ENCODE measurements around the gene ADORA3.

The ADORA3 gene

GRCh38 chr1:111476761-111477309 is 26.6 kb downstream of the ADORA3 start:
- in situ Hi-C loops (cut with HindIII; ENCODE audit: low sequenced_read_pairs) = loop anchor here (25.0 kb wide), 1 partner anchor 235 kb away; no protein-coding TSS in a partner anchor

- in situ Hi-C loops (cut with HindIII; ENCODE audit: low sequenced_read_pairs) = loop anchor here (25.0 kb wide), 1 partner anchor 236 kb away; no protein-coding TSS in a partner anchor
These were observed 27.2 kb downstream of the ADORA3 start for GRCh38 chr1:111476214-111476613.

- in situ Hi-C loops (cut with HindIII; ENCODE audit: low sequenced_read_pairs) = loop anchor here (25.0 kb wide), 1 partner anchor 237 kb away; no protein-coding TSS in a partner anchor
These were observed 27.7 kb downstream of the ADORA3 start for GRCh38 chr1:111475701-111476100.

DNA sequence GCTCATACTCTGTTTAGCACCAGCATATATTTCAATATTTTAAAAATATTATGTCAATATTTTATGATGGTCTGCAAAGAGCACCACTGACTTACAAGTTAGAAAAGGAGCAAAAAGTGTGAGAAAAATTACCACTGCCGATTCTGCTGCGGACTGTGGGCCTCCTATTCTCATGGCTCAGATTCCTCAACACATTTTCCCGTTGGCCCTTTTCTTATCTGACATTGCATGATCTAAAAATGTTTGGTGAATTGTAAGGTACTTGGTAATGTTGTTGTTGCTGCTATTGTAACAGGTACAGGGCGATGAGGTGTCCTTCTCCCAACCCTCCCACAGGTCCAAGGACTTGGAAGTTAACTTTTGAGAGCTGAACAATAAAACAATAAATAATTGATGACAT is 28.9 kb downstream of the ADORA3 start:
- in situ Hi-C loops (cut with HindIII; ENCODE audit: low sequenced_read_pairs) = no loop called here

GRCh38 chr1:111474106-111474505 is 29.3 kb downstream of the ADORA3 start:
- in situ Hi-C loops (cut with HindIII; ENCODE audit: low sequenced_read_pairs) = no loop called here

GRCh38 chr1:111471538-111471937 is 31.9 kb downstream of the ADORA3 start:
- in situ Hi-C loops (cut with HindIII; ENCODE audit: low sequenced_read_pairs) = no loop called here

- in situ Hi-C loops (cut with HindIII; ENCODE audit: low sequenced_read_pairs) = no loop called here
These were observed 32.4 kb downstream of the ADORA3 start for GRCh38 chr1:111471012-111471411.

DNA sequence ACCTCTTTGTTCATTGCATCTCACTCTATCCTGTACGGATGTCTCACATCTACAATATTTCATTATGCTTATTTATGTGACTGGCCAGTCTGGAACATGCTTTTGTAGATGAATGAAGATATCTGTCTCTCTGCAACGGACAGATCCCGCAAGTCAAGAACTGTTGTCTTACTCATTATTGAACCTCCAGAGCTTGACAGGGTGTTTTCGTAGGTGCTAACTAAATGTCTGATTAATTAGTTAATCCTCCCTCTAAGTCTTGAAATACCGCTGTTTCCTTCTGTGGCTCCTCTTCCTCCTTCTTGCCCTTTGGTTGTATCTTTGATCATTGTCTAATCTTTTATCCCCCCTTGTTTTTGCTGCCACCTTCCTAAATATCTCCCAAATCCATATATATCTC is 32.8 kb downstream of the ADORA3 start:
- in situ Hi-C loops (cut with HindIII; ENCODE audit: low sequenced_read_pairs) = no loop called here

- in situ Hi-C loops (cut with HindIII; ENCODE audit: low sequenced_read_pairs) = no loop called here
These were observed 33.9 kb downstream of the ADORA3 start for GRCh38 chr1:111469539-111469938.

GRCh38 chr1:111468717-111469100 is 34.7 kb downstream of the ADORA3 start:
- in situ Hi-C loops (cut with HindIII; ENCODE audit: low sequenced_read_pairs) = no loop called here

DNA sequence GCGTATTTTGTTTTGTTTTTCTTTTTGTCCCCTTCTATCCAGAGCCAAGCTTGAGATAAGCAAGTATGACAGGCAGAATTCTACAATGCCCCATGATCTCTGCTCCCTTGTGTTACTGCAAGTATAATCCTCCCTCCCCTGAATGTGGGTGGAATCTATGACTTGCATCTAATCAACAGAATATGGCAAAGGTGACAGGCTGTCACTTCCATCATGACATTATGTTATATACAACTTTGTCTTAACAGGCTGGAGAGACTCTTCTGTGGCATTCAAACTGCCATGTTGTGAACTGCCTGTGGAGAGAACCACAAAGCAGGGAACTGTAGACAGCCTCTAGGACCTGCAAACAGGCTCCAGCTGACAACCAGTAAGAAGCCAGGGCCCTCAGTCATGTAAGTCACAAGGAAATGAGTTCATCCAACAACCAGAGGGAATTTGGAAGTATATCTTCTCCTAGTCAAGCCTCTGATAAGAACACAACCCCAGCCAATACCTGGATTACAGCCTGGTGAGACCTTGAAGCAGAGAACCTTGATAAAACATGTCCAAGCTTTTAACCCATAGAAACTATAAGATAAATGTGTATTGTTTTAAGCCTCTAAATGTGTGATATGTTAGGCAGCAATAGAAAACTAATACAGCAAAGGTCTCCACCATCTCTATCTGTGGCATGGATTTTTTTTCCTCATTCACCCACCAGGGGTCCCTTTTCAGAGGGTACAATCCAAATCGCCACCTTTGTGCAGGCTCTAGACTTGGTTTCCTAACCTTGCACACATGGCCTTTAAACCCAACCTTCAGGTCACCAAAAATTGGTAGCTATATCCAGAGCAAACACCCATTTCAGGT is 35.3 kb downstream of the ADORA3 start:
- in situ Hi-C loops (cut with HindIII; ENCODE audit: low sequenced_read_pairs) = no loop called here

DNA sequence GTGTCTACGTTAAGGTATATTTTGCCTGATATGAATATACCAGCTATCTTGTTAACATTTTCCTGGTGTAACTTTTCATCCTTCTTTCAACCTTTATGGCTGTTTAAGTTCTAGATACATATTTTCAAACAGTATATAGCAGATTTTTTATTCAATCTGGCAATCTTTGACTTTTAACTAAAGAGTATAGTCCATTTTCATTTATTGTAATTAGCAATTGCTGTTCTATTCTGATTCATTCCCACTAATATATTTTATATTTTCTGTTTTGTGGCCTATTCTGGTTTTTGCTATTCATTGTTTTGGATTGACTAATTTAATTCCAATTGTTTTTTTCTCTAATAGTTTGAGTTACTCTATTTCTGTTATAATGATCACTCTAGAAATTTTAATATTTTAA is 37.0 kb downstream of the ADORA3 start:
- in situ Hi-C loops (cut with HindIII; ENCODE audit: low sequenced_read_pairs) = no loop called here

DNA sequence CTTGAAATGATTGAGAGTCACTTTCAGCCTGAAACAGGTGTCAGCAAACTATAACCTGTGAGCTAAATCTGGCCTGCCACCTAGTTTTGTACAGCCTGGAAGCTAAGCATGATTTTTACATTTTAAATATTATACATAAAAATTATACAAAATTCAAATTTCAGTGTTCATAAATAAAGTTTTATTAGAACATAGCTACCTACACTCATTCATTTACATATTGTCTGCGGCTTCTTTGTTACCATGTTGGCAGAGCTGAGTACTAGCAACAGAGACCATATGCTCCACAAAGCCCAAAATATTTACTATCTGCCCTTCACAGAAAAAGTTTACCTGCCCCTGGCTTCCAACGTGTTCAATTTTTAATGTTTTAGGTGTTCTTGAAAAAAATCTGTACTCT is 37.7 kb downstream of the ADORA3 start:
- in situ Hi-C loops (cut with HindIII; ENCODE audit: low sequenced_read_pairs) = no loop called here

- in situ Hi-C loops (cut with HindIII; ENCODE audit: low sequenced_read_pairs) = no loop called here
These were observed 40.3 kb downstream of the ADORA3 start for GRCh38 chr1:111463029-111463683.

DNA sequence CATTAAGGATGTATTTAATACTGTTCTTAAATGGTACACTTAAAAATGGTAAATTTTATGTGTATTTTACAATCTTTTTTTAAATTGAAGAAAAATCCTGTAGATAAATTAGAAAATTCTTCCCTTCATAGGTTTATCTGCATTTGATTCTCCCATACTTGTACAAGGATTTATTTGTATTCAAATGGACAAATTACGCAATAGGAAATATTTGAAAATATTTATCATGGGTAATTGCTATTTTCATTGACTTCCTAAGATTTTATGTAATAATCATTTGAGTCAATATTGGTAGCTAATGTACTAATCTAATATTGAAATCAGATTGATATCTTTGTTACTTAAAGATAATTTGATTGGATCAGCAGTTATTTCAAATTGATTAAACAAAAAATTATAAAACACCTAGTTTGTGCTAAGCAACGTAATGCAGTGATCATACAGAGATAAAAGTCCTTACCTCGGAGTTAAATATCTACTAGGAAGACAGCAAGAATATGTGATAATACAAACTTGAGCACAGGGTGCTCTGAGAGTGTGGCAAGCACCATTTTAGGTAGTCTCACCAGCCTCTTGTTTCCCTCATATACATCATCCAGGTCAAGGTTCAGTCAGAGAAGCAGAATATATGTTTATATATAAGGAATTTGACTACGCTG is 40.9 kb downstream of the ADORA3 start:
- in situ Hi-C loops (cut with HindIII; ENCODE audit: low sequenced_read_pairs) = no loop called here

- in situ Hi-C loops (cut with HindIII; ENCODE audit: low sequenced_read_pairs) = no loop called here
These were observed 41.7 kb downstream of the ADORA3 start for GRCh38 chr1:111461765-111462164.

GRCh38 chr1:111455642-111456031 is 47.8 kb downstream of the ADORA3 start:
- in situ Hi-C loops (cut with HindIII; ENCODE audit: low sequenced_read_pairs) = no loop called here

- in situ Hi-C loops (cut with HindIII; ENCODE audit: low sequenced_read_pairs) = no loop called here
These were observed 48.4 kb downstream of the ADORA3 start for GRCh38 chr1:111454859-111455641.

- in situ Hi-C loops (cut with HindIII; ENCODE audit: low sequenced_read_pairs) = no loop called here
These were observed 49.7 kb downstream of the ADORA3 start for GRCh38 chr1:111453706-111454105.

DNA sequence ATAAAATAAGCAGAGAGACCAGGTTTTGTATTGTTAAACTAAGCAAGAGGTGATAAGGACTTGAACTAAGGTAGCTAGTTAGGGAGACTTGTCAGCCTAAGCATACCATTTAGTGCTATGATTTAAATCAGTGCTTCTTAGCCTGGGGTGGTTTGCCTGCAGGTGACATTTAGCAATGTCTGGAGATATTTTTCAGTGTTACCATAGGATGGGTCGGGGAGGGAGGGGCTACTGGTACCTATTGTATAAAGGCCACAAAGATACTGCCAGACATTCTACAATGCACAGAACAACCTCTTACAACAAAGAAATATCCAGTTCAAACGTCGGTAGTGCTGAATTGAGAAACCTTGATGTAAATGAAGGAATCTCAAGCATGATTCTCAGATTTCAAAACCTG is 50.9 kb downstream of the ADORA3 start:
- in situ Hi-C loops (cut with HindIII; ENCODE audit: low sequenced_read_pairs) = no loop called here

- in situ Hi-C loops (cut with HindIII; ENCODE audit: low sequenced_read_pairs) = no loop called here
These were observed 53.2 kb downstream of the ADORA3 start for GRCh38 chr1:111450185-111450584.

All from DLD1 (cell line).